ENCODE results near the gene ZNRF1.

Gene ZNRF1

DNA sequence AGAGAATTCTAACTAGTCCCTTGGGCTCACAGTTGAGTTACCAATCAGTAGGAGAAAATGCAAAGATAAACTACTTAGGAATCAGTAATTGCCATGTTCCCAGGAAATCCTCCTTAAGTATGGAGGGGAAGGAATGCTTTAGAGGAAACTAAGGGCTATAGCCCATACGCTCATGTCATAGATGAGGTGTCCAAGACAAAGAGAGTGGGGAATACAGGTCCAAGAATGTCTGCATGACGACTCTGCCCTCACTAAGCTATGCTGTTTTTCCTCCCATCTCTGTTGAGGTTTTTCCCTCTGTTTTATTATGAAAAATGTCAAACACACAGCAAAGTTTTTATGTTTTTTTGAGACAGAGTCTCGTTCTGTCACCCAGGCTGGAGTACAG lies 101.8 kb downstream of the ZNRF1 start:
- no peak for DNase-seq

DNA sequence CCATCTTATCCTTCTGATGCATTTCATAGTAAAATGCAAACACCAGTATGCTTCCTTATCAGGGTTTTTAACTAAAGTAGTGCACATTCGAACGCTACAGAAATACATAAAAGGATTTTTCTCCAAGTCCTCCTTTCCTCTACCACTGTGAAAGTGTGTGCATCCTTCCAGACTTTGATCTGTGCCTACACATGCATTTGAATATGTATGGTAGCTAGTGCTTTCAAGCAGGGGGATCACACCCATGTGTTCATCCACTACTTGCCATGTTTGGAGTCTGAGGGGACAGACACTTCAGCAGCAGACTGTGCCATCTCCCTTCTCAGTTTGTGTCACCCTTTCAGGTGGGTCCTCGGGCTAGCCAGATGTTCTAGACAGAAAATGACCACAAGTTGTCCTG lies 102.8 kb downstream of the ZNRF1 start:
- DNase-seq = no peak

DNA sequence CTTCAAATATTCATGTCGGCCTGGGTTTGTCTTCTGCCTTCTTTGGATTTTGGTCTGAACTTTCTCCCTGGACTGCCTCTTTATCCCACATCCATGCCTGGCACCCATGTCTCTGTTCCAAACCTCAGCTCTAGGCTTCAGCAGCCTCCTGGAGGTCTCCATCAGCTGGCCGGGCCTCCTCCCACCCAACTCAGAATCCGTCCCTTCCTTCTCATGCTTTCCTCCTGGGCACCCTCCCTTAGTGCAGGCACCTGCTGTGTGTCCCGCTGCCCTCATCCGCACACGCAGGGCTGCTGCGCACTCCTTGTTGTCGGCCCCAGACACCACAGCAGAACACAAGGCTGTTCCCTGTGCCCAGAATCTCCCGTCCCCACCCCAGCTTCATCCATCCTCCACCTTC lies 103.8 kb downstream of the ZNRF1 start:
- no peak for DNase-seq

DNA sequence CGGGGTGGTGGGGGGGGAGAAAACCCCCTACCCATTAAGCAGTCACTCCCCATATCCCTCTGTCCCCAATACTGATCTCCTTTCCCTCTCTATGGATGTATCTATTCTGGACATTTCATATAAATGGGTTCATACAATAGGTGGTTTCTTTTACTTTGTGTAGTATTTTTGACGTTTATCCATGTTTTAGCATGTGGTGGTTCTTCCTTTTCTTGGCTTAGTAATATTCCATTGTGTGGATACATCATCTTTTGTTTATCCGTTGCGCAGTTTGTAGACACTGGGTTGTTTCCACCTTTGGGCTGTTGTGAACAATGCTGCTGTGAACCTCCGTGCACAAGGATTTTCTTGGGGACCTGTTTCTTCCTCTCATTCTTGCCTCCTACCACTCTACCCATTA lies 105.2 kb downstream of the ZNRF1 start:
- DNase-seq = no peak

DNA sequence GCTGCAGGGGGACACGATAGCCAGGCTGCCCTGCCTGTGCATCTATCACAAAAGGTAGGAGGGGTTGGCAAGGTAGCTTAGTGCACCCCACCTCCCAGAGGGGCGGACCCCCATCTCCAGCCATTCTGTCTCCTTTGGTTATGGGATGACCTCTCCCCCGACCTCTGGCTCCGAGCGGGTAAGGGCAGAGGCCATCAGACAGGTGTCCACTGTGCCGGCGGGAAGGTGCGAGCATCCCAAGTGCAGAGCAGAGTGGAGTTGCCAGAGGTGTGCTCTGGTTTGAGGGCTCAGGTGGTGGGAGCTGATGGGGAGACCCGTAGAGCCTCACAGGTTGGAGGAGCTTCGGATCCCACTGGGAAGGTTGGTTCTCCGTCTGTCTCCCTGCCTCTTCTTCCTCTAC lies 106.0 kb downstream of the ZNRF1 start:
- DNase-seq = no peak

DNA sequence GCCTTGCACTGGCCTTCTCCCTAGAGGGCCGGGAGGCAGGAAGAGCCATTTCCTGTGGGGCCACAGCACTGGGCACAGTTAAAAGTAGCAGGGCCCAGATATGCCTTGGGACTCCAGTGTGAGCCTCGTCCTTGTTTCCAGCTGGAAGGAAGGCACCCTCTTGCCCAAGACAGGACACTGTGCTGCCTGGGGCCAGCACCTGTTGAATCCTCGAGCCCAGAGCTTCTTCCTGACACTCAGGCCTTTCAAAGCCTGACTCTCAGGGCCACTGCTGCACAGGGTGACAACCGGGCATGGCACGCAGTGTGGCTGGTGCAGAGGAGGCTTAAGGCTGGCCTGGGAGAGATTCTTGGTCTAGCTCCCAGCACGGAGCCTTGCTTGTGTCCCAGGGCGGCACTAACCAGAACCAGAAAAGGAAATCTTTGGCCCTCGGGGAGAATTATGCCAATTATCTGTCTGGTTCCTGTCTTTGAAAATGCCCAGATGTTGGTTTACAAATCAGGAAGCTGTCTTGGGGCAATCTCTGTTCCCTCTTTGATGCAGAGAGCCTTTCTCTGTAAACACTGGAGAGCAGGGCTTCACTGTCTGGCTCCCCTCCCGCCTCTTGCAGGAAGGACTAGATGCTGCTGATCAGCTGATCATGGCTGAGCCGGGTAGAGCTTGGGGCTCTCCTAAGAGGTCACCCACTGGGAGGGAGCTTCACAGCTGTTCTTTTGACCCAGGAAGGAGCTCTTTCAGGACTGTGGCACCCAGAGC lies 106.7 kb downstream of the ZNRF1 start:
- DNase-seq = no peak

DNA sequence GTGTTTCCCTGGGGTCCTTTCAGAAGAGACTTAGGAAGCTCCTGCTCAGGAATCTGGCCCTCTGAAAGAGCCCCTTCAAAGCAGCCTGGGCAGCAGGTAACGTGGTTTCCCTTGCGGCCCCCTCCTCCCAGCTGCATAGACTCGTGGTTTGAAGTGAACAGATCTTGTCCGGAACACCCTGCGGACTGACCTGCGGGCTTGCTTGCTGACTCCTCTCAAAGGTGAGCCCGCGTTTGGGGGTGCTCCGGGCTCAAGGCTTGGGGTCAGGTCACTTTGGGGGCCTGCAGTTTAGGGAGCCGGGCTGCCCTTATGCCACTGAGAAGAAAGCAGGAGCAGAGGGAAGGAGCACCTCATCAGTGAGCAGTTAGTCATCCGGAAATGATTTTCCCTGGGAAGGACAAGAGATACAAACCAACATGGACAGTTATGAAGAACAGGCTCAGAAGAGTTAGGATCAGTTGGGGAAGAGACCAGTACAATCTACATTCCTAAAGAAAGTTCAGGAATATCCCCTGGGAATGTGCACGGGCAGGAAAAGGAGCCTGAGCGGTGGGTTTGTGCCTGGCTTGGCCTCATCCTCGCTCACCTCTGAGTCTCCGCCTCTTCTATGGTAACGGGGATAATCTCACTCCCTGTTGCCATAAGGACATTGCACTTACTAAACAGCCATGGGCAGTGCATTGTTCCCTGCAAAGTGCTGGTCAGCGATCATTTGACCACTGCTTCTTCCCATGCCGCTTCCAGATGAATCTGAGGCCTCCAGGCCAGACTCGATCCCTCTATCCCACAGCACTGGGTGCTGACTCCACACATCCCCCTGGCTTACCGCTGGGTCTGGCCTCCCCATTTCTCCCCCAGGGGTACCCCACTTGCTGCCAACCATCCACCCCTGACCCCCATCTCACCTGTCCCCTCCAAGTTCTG lies 107.8 kb downstream of the ZNRF1 start:
- DNase-seq = no peak

DNA sequence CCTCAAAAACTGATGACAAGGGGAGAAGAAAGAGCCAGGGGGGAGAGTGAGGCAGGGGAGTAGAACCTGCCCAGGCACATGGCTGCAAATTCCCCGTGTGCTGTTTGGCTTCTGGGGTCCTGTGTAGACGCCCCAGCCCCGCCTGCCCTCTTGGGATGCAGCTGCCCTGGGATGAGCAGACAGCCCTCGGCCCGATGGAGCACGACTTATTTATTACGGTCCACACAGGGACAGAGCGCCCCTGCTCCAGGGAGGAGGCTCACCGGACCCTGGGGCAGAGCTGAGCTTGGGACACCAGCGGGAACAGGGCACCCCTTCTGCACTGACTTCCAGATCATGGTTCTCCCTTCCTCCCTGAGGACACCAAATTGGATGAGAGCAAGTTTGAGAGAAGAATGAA lies 108.7 kb downstream of the ZNRF1 start:
- no peak for DNase-seq

DNA sequence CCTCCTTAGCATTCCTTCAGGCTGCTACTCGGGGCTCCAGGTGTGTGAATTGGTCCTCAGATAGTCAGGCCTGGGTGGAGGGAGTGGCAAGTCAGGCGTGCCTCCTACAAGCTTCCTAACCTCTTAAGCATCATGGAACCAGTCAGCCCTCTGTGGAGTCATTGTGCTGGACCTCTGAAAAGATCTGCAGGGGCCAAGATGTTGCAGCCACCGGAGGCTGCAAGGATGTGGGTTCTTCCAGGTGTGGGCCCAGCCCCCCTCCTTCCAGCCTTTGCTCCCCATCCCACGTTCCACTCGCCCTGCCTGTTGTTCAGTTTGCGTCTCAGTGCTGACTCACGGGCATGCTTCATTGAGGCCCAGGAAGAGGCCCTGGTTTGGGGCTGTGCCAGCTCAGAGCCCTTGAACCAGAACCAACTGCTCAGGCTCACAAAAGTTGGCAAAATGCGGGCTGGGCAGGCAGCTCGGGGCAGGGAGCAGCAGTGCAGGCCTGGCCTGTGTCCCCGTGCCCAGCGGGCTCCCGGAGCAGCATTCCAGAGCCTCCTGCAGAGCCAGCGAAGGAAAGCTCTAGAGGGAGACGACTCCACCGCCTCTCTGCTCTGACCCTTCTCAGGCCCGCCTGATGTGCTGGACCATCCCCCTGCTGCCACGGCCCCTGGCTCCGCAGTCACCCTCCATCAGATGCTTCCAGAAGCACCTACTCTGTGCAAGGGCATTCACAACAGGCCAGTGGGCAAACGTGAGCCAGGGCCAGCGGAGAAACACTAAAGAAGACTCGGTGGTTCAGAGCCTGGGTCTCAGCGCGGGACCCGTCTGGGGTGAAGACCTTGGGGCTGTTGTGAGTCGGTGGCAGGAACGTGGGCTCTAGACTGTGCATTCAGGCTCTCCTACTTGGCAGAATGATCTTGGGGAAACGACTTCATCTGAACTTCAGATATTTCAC lies 110.2 kb downstream of the ZNRF1 start:
- peak; percentile 86 for DNase-seq

DNA sequence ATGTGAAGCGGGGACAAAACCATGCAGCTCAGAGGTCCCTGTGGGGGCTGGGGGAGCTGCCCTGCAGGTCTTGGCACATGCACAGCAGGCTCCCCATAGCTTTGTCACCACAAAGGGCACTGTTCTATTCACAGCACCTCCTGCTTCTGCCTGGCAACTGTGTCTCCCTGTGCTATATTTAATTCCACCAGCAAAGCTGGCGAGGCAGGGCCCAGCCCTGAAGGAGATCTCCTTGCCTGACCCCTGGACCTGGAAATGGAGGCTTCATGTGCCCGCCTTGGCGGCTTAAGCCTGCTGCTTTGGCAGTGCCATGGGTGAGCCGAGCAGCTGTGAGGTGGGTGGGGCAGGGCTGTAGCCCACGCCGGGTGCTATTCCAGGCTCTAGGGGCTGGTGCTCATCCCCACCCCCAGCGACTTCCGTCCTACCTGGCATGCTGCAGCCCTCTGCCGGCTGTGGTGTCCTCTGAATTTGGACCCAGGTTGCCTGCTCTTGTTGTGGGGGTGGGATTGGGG lies 111.0 kb downstream of the ZNRF1 start:
- DNase-seq = no peak

DNA sequence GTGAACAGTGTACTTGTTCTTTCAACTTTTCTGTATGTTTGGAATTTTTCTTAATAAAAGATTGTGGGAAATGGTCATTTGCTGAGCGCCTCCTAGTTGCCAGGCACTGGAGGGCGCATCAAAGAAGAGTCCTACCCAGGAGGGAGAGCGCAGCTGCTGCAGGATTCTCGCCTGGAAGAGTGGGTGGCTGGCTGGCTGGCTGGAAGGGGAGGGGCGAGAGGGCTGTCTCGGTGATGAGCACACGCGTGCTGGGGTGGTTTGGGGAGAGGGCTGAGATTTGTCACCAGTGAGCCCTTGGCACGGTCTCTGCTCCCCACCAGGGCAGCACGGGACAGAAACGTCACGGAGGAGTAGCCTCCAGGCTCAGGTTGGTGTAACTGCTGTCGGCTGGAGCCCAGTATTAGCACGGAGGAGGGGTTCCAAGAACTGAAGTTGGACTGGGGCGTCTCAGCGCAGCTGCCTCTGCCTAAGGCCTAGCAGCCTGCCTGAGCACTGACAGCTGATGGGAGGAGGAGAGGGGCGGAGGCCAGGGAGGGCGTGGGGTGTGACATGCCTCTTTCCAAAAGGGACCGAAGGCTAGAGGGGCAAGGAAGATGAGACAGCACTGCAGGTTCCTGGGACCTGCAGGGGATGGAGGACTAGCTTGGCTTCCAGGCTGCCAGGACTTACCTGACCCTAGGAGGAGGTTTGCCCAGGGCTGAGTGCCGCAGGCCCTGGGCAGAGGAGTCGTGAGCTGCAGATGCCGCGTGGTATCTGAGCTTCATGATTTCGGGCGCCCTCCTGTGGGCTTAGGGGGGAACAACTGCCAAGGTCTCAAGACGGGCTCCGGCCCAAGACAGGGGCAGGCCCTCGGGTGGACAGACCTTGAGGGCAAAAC lies 112.1 kb downstream of the ZNRF1 start:
- DNase-seq = peak; percentile 89

DNA sequence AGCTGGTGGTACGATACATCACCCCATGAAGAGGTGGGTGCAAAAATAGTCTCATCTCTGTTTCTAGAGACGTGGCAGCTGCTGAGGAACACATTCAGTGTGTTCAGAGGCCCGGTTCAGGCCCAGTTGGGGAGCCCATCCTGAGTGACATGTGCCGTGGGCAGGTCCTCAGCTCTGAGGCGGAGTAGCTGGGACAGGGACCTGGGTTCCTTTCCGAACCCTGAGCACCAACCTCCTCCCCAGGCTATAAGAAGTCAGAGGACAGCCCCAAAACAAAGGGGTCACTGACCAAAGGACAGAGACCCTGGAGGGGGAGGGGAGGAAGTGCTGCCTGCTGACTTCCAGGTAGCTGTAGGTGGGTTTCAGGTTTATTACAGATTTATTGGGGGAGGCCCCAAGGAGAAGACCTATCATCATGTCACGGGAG lies 112.7 kb downstream of the ZNRF1 start:
- DNase-seq = no peak

DNA sequence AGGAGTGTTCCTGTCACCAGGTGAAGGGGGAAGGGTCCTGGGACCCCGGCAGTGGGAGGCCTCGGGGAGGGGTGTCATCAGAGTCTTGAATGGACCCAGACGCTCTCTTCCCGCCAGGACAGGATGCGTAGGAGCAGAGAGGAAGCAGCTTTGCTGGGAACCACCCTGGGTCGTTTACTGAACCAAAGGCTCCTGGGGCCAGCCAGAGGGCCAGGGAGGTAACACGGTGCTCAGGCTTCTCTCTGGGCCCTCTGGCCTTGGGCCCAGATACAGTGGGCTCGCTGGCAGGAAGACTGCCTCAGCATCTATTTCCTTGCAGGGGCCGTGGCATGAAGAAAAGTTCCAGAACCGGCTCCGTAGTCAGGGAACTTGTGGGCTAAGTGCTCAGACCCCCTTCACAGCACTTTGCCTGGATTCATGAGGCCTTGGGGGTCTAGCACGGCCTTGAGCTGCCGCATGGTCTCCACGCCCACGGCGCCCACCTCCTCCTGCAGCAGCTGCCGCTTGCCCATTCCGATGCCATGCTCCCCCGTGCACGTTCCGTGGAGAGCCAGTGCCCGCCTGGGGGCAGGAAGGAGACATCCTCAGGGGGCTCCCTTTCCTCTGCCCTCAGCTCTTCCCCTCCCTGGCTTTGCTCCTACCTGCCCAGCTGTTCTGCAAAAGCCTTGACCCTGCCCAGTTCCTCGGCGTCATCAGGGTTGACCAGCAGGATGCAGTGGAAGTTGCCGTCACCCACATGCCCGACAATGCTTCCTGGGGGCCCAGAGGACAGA lies 113.3 kb downstream of the ZNRF1 start:
- no peak for DNase-seq

DNA sequence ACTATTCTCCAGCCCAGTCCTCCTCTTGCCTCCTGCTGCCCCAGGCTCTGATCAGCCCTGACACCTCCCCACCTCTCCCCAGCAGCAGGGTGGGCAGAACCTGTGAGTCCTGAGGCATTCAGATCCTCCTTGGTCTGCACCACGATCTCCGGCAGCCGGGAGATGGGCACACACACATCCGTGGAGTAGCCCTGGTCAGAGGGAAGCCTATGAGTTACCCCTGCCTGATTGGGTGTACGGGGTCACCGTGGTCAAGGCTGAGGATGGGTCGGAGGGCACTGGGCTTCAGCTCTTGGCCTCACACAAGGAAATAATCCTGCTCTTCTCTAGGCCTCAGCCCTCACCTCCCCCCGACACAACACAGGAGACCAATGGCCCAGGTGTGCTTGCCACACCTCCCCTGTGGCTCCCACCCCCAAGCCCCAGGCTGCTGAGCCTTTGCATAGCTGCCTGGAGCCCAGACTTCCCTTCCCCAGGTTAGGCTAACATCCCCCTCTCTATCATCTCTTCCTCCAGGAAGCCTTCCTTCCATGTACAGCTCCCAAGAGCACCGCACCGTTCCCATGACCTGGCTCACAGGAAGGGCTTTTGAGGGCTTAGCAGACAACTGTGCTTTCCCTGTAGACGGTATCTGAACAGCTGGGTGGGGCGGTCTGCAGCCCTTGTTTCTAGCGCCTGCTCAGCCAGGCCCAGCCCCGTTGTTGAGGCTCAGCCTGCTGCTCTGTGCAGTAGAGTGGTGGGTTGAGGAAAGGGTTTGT lies 114.1 kb downstream of the ZNRF1 start:
- no peak for DNase-seq

DNA sequence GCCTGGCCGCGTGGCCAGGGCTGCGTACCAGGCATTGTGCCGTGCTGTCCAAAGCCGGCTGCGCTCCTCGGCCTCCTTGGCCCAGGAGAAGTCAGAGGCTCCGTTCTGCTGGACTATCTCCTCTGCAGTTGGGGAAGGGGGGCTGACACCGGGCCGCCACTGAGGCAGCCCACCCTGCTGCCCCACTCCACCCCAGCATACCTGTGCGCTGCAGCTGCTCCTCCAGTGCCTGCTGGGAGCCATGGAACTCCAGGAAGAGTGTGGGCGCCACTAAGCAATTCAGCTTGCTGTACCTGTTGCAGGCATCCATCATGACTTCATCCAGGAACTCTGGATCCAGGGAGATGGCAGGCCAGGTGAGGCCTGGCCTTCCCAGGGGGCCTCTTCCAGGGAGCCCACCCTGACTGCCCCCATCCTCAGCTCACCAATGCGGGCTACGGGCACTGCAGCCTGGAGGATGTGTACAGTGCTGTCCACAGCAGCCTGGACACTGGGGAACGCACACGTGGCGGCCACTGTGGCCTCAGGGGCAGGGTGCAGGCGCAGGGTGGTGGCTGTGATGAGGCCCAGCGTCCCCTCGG lies 114.8 kb downstream of the ZNRF1 start:
- no peak for DNase-seq

DNA sequence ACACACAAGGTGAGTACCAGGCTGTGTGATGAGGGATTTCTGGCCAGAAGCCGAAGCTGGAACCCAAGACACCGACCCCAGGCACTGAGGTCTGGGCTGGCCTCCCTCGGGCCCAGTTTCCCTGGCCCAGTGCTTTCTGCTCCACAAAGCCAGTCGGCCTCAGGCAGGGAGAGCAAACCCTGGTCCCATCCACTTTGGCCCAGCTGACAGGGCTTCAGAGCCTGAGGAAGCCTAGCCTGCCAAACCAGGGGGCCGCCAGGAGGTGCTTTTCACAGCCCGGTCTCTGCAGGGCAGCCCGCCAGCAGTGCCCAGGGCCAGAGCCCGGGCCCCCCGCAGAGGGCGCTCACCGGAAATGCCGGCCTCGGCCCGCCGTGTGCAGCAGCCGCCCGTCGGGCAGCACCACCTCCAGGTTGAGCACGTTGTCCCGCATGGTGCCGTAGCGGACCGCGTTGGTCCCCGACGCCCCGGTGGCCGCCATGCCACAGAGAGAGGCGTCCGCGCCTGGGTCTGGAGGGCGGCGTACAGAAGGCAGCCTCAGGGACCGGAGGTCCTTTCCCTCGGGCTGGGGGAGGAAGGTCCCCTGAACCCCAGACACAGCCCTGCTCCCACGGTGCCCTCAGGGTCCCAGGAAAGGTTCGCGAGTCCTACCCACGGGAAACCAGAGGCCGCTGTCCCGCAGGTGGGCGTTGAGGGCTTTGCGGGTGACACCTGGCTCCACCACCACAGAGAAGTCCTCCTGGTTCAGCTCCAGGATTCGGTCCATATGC lies 115.5 kb downstream of the ZNRF1 start:
- DNase-seq = no peak

DNA sequence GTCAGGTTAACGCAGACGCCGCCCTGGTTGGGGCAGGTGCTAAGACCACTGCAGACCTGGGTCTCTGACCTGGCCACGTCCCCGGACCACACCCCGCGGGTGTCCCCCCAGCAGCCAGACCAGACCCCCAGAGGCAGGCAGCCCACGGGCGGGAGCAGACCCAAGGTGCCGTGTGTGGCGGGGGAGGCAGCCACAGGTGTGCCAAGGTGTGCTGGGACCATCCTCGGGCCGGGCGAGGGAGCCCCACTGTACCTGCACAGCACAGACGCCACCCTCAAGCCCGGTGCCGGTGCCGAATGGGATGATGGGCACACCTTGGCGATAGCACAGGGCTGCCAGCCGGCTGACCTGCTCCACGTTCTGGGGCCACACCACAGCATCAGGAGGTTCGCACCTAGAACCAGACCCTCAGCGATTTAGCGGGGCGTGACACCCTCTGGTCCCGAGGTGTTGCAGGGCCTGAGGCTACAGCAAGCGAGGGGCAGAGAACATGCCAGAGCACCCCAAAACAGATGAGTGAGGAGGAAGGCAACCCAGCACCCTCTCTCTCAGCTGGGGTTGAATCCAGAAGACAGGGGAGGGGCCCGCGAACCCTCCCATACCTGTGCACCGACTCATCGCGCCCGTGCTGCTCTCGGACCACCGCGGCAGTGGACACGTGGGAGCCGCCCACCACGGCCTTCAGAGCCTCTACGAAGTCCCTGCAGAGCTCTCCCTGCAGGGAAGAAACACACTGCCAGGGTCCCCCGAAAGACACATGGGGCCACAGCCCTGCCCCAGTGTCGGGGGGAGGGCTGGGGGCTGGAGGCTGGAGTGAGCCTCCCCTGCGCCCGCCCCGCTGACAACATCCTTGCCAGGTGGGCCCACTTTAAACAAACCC lies 116.4 kb downstream of the ZNRF1 start:
- DNase-seq = no peak
